WTC11 (cell line): ENCODE results near the gene SHTN1. TPM values are rescaled to one million over a fixed set of nuclear protein-coding genes. Genes with fewer than 3 reads are reported as not detected.

ENCODE experiments used
- ATAC-seq: fragments of 200-7000 bp; cut with Tn5 transposase; 2 replicates; pipeline ENCODE4 v1.10.0; 2021; ENCODE audit warnings: mild to moderate bottlenecking, moderate library complexity
- CTCF ChIA-PET: fragments of 300-600 bp; sonication (Branson Sonifier 250); formaldehyde crosslinking; loops from one replicate; lab custom pipeline; 2021; ENCODE audit warnings: antibody characterized with exemption; lab: Charles Lee
- POLR2A ChIA-PET: fragments of 350-600 bp; sonication (Branson Sonifier 250); formaldehyde crosslinking; loops from one replicate; lab custom pipeline; 2021; ENCODE audit warnings: antibody characterized with exemption; lab: Charles Lee
- DNase-seq: peaks from one replicate; pipeline ENCODE4 v3.0.0; 2021; ENCODE audit warnings: low spot score
- H3K27ac Mint-ChIP-seq: 2 replicates; pipeline ENCODE4 v1.8.0; 2021; ENCODE audit warnings: mixed read lengths
- H3K27me3 Mint-ChIP-seq: 2 replicates; pipeline ENCODE4 v1.8.0; 2021; ENCODE audit warnings: low read depth, mild to moderate bottlenecking, moderate library complexity, mixed read lengths
- H3K36me3 Mint-ChIP-seq: 2 replicates; pipeline ENCODE4 v1.8.0; 2021; ENCODE audit warnings: mixed read lengths
- H3K4me1 Mint-ChIP-seq: 2 replicates; pipeline ENCODE4 v1.8.0; 2022; ENCODE audit warnings: mixed read lengths
- H3K4me3 Mint-ChIP-seq: 2 replicates; pipeline ENCODE4 v1.8.0; 2021; ENCODE audit warnings: mild to moderate bottlenecking, moderate library complexity, mixed read lengths
- H3K9me3 Mint-ChIP-seq: 2 replicates; pipeline ENCODE4 v1.8.0; 2021; ENCODE audit warnings: mixed read lengths
- AFF4 ChIP-seq: sonication (generic); formaldehyde crosslinking; IDR thresholded peaks from 2 replicates; pipeline ENCODE4 v1.8.1; 2023; ENCODE audit warnings: mild to moderate bottlenecking, missing genetic modification reagents, borderline replicate concordance
- ARID4B ChIP-seq: sonication (generic); formaldehyde crosslinking; IDR thresholded peaks from 2 replicates; pipeline ENCODE4 v1.8.0; 2023; ENCODE audit warnings: missing genetic modification reagents, mild to moderate bottlenecking, borderline replicate concordance
- CREM ChIP-seq: sonication (generic); formaldehyde crosslinking; IDR thresholded peaks from 2 replicates; pipeline ENCODE4 v1.8.1; 2022; ENCODE audit warnings: mild to moderate bottlenecking, missing genetic modification reagents, moderate library complexity
- CTCF ChIP-seq: fragments of 200-600 bp; IDR thresholded peaks from 2 replicates; pipeline ENCODE4 v1.8.0; 2022; ENCODE audit warnings: antibody characterized with exemption
- E2F1 ChIP-seq: sonication (generic); formaldehyde crosslinking; IDR thresholded peaks from 2 replicates; pipeline ENCODE4 v1.8.0; 2022; ENCODE audit warnings: mild to moderate bottlenecking, missing genetic modification reagents
- E2F4 ChIP-seq: sonication (generic); formaldehyde crosslinking; IDR thresholded peaks from 2 replicates; pipeline ENCODE4 v1.8.1; 2022; ENCODE audit warnings: low read depth, mild to moderate bottlenecking, moderate library complexity, missing genetic modification reagents, borderline replicate concordance
- FOXJ3 ChIP-seq: sonication (generic); formaldehyde crosslinking; IDR thresholded peaks from 2 replicates; pipeline ENCODE4 v1.9.0; 2021; ENCODE audit warnings: missing genetic modification reagents, mild to moderate bottlenecking, borderline replicate concordance
- FOXP1 ChIP-seq: sonication (generic); formaldehyde crosslinking; IDR thresholded peaks from 2 replicates; pipeline ENCODE4 v1.8.0; 2022; ENCODE audit warnings: missing genetic modification reagents, mild to moderate bottlenecking, moderate library complexity, borderline replicate concordance
- GTF2I ChIP-seq: fragments of 250-450 bp; sonication (Bioruptor Pico); conservative IDR thresholded peaks from 2 replicates; pipeline ENCODE4 v1.4.0; 2021; ENCODE audit warnings: mild to moderate bottlenecking
- JAZF1 ChIP-seq: fragments of 250-450 bp; sonication (Bioruptor Pico); IDR thresholded peaks from 2 replicates; pipeline ENCODE4 v1.9.0; 2021; ENCODE audit warnings: moderate library complexity, mild to moderate bottlenecking, inconsistent platforms
- MLX ChIP-seq: sonication (generic); formaldehyde crosslinking; IDR thresholded peaks from 2 replicates; pipeline ENCODE4 v1.8.1; 2023; ENCODE audit warnings: mild to moderate bottlenecking, missing genetic modification reagents, moderate library complexity
- MXD4 ChIP-seq: fragments of 250-450 bp; sonication (Bioruptor Pico); IDR thresholded peaks from 2 replicates; pipeline ENCODE4 v1.8.0; 2021; ENCODE audit warnings: mild to moderate bottlenecking, moderate library complexity, borderline replicate concordance
- RELA ChIP-seq: sonication (generic); formaldehyde crosslinking; IDR thresholded peaks from 2 replicates; pipeline ENCODE4 v1.8.1; 2022; ENCODE audit warnings: missing genetic modification reagents, mild to moderate bottlenecking, borderline replicate concordance
- SOX15 ChIP-seq: fragments of 250-450 bp; sonication (Bioruptor Pico); IDR thresholded peaks from 2 replicates; pipeline ENCODE4 v1.9.0; 2021; ENCODE audit warnings: mild to moderate bottlenecking
- TP53 ChIP-seq: sonication (generic); formaldehyde crosslinking; IDR thresholded peaks from 2 replicates; pipeline ENCODE4 v1.8.1; 2023; ENCODE audit warnings: mild to moderate bottlenecking, missing genetic modification reagents
- ZBTB21 ChIP-seq: sonication (generic); formaldehyde crosslinking; IDR thresholded peaks from 2 replicates; pipeline ENCODE4 v1.8.1; 2023; ENCODE audit warnings: mild to moderate bottlenecking, missing genetic modification reagents, borderline replicate concordance
- ZMAT4 ChIP-seq: fragments of 250-450 bp; sonication (Bioruptor Pico); IDR thresholded peaks from 2 replicates; pipeline ENCODE4 v1.9.0; 2021; ENCODE audit warnings: mild to moderate bottlenecking
- ZNF263 ChIP-seq: sonication (generic); formaldehyde crosslinking; IDR thresholded peaks from 2 replicates; pipeline ENCODE4 v1.8.1; 2022; ENCODE audit warnings: low read depth, mild to moderate bottlenecking, moderate library complexity, missing genetic modification reagents
- ZSCAN18 ChIP-seq: fragments of 250-450 bp; sonication (Bioruptor Pico); IDR thresholded peaks from 2 replicates; pipeline ENCODE4 v2.1.2; 2022; ENCODE audit warnings: mild to moderate bottlenecking, moderate library complexity
- total RNA-seq: library from RNA; stranded (reverse); gene quantifications from 3 replicates; pipeline ENCODE4 v1.2.3, GENCODE V29; 2021

The SHTN1 gene
- total RNA-seq, 1 experiment from 2014 or later: 11.0 TPM

GRCh38 chr10:116892907-116893685 is 111.9 kb downstream of the SHTN1 start:
- H3K27ac Mint-ChIP-seq: no peak overlapping the region; the same call in 1 of the 2 replicates
- H3K4me1 Mint-ChIP-seq: peaks cover 29% of the 10 kb centered on the region
- H3K4me3 Mint-ChIP-seq: no peak overlapping the region

More at GRCh38 chr10:116892907-116893685, 111.9 kb downstream of the SHTN1 start:
- ATAC-seq: no peak; the same call in 1 of the 2 replicates
- TF ChIP-seq ARID4B (CRISPR knock-in tag): no peak
- TF ChIP-seq FOXP1 (CRISPR knock-in tag): no peak
- no peak for TF ChIP-seq ZMAT4 (CRISPR knock-in tag)
- TF ChIP-seq FOXJ3 (CRISPR knock-in tag): no peak
- TF ChIP-seq ZNF263: no peak
- TF ChIP-seq ZBTB21 (CRISPR knock-in tag): no peak
- no peak for TF ChIP-seq AFF4 (CRISPR knock-in tag)
- TF ChIP-seq RELA (CRISPR knock-in tag): no peak
- TF ChIP-seq TP53: no peak
- TF ChIP-seq MXD4 (CRISPR knock-in tag): no peak
- TF ChIP-seq MLX (CRISPR knock-in tag): no peak
- no peak for TF ChIP-seq GTF2I (CRISPR knock-in tag)
- TF ChIP-seq SOX15 (CRISPR knock-in tag): no peak
- TF ChIP-seq E2F4 (CRISPR knock-in tag): no peak
- no peak for TF ChIP-seq E2F1
- no peak for TF ChIP-seq CTCF
- TF ChIP-seq CREM (CRISPR knock-in tag): no peak
- no peak for TF ChIP-seq ZSCAN18 (CRISPR knock-in tag)
- TF ChIP-seq JAZF1 (CRISPR knock-in tag): no peak
- TF ChIP-seq, all 79 proteins: peak for 0
- ChIA-PET CTCF (interaction anchor here (1.3 to 1.6 kb wide), 2 partner anchors 270 to 282 kb away, joined by 3 to 5 read pairs; no protein-coding TSS in a partner anchor), POLR2A (no interaction called here)
- no peaks in the 10 kb centered on the region for H3K27me3 Mint-ChIP-seq
- H3K36me3 Mint-ChIP-seq: no peaks in the 10 kb centered on the region
- DNase-seq: no peak
- H3K9me3 Mint-ChIP-seq: no peaks in the 10 kb centered on the region
